K562 (cell line): Measurements from ENCODE around the gene FAM20B. TPM values are rescaled to one million over a fixed set of nuclear protein-coding genes. Genes with fewer than 3 reads are reported as not detected.

Source experiments
- ATAC-seq: fragments of 200-7000 bp; cut with Tn5 transposase; 3 replicates; pipeline ENCODE4 v1.9.1; 2020; ENCODE audit warnings: moderate library complexity
- BruUV-seq: library from RNA; stranded (reverse); fragments of 400-500 nt; replicated peaks from 2 replicates; lab custom pipeline; 2021; lab: Mats Ljungman, UMichigan
- CTCF ChIA-PET: fragments of 300-600 bp; formaldehyde crosslinking; extraction: SDS; loops from one replicate; lab custom pipeline; 2021; ENCODE audit warnings: low intra/inter-chr PET ratio; lab: Yijun Ruan, JAX
- POLR2A ChIA-PET: fragments of 300-600, 350-650 bp; sonication (Branson Sonifier 250); formaldehyde crosslinking; extraction: SDS; loops from one replicate; lab custom pipeline; 2021; ENCODE audit warnings: antibody characterized with exemption, inconsistent platforms; lab: Yijun Ruan, JAX
- DNase-seq, 4 experiments: peaks; one replicate each; pipeline versions ENCODE4 v3.0.0 to v3.0.0-alpha.2; 2011 to 2018; ENCODE audit warnings: low spot score in 3 of 4, mixed read lengths in 3 of 4; ENCODE audit errors: extremely low read depth in 1 of 4
- FAIRE-seq: peaks from 2 replicates; lab custom pipeline; 2011; peaks lifted over from hg19 to GRCh38; lab: Jason Lieb, UNC
- H2AFZ ChIP-seq: 2 replicates; pipeline ENCODE4 v1.6.0; 2011; ENCODE audit warnings: low read depth, low read length, control low read depth, inconsistent platforms
- H3K27ac ChIP-seq: fragments of 200-600 bp; 3 replicates; pipeline ENCODE4 v1.8.0; 2011; ENCODE audit warnings: low read depth, mild to moderate bottlenecking, control low read depth, inconsistent platforms, low read length, moderate library complexity, mixed read lengths; ENCODE audit errors: extremely low read depth
- H3K27me3 ChIP-seq, 2 experiments: fragments of 300-600 bp in 1 of 2; 2 replicates in 1 of 2; 3 replicates in 1 of 2; pipeline versions ENCODE4 v1.6.0 to v1.8.0; 2011; ENCODE audit warnings: inconsistent platforms in 2 of 2, low read length in 2 of 2, mild to moderate bottlenecking in 1 of 2, mixed read lengths in 1 of 2, moderate library complexity in 1 of 2; ENCODE audit not compliant: control insufficient read depth in 2 of 2, insufficient read depth in 2 of 2
- H3K36me3 ChIP-seq: fragments of 300-600 bp; 3 replicates; pipeline ENCODE4 v1.8.0; 2011; ENCODE audit warnings: mild to moderate bottlenecking, low read length, inconsistent platforms; ENCODE audit not compliant: control insufficient read depth, insufficient read depth
- H3K4me1 ChIP-seq, 2 experiments: fragments of 200-600 bp in 1 of 2; replicated peaks in 1 of 2; 2 replicates in 1 of 2; 3 replicates in 1 of 2; pipeline versions ENCODE4 v1.5.1 to v1.8.0; 2011; ENCODE audit warnings: inconsistent platforms in 2 of 2, low read length in 2 of 2, mild to moderate bottlenecking in 1 of 2, mixed read lengths in 1 of 2, moderate library complexity in 1 of 2; ENCODE audit not compliant: control insufficient read depth in 2 of 2, insufficient read depth in 2 of 2
- H3K4me2 ChIP-seq: 2 replicates; pipeline ENCODE4 v1.6.1; 2011; ENCODE audit warnings: low read length, control low read depth, inconsistent platforms, mixed read lengths; ENCODE audit not compliant: insufficient read depth
- H3K4me3 ChIP-seq: fragments of 200-600 bp; sonication (generic), shearing (Covaris generic); 2 replicates; pipeline ENCODE4 v1.5.1; 2016; ENCODE audit warnings: control low read depth, inconsistent platforms
- H3K79me2 ChIP-seq: fragments of 200-600 bp; 3 replicates; pipeline ENCODE4 v1.8.0; 2011; ENCODE audit warnings: low read length, inconsistent platforms; ENCODE audit not compliant: control insufficient read depth, insufficient read depth
- H3K9ac ChIP-seq, 2 experiments: 2 replicates each; pipeline versions ENCODE4 v1.6.0 to v1.6.1; 2011; ENCODE audit warnings: low read depth in 2 of 2, low read length in 2 of 2, control low read depth in 1 of 2, inconsistent platforms in 1 of 2, mild to moderate bottlenecking in 1 of 2, mixed read lengths in 1 of 2; ENCODE audit not compliant: insufficient read depth in 1 of 2
- H3K9me1 ChIP-seq: one replicate; pipeline ENCODE4 v1.6.0; 2011; ENCODE audit warnings: inconsistent platforms, mild to moderate bottlenecking, low read length, moderate library complexity; ENCODE audit not compliant: control insufficient read depth, insufficient read depth
- H3K9me3 ChIP-seq: replicated peaks from 2 replicates; pipeline ENCODE4 v1.5.1; 2011; ENCODE audit warnings: low read depth, low read length, inconsistent platforms; ENCODE audit not compliant: control insufficient read depth, insufficient read depth
- H4K20me1 ChIP-seq: replicated peaks from 2 replicates; pipeline ENCODE4 v1.6.1; 2011; ENCODE audit warnings: low read length, inconsistent platforms, mixed read lengths; ENCODE audit not compliant: control insufficient read depth, insufficient read depth
- POLR2G ChIP-seq: fragments of 200-400 bp; formaldehyde crosslinking; IDR thresholded peaks from 2 replicates; pipeline ENCODE4 v1.6.1; 2017; ENCODE audit warnings: low read depth, mild to moderate bottlenecking, antibody characterized with exemption, low read length, moderate library complexity
- RBFOX2 ChIP-seq: fragments of 200-400 bp; formaldehyde crosslinking; IDR thresholded peaks from 2 replicates; pipeline ENCODE4 v1.6.1; 2017; ENCODE audit warnings: low read depth, mild to moderate bottlenecking, low read length, moderate library complexity
- RBM22 ChIP-seq: fragments of 200-400 bp; formaldehyde crosslinking; IDR thresholded peaks from 2 replicates; pipeline ENCODE4 v1.6.1; 2018; ENCODE audit warnings: low read length, low read depth; ENCODE audit not compliant: poor library complexity, severe bottlenecking
- SMC3 ChIP-seq: conservative IDR thresholded peaks from 2 replicates; pipeline ENCODE4 v1.6.1; 2011; ENCODE audit warnings: low read depth, low read length, improper control_type of control experiment; ENCODE audit not compliant: insufficient read depth
- STAG1 ChIP-seq: sonication (generic); formaldehyde crosslinking; IDR thresholded peaks from 2 replicates; pipeline ENCODE4 v1.5.0; 2020; ENCODE audit warnings: missing genetic modification reagents, borderline replicate concordance
- ZBTB7A ChIP-seq: IDR thresholded peaks from 2 replicates; pipeline ENCODE4 v1.6.1; 2011; ENCODE audit warnings: low read depth, mild to moderate bottlenecking, low read length, moderate library complexity, borderline replicate concordance; ENCODE audit not compliant: control insufficient read depth
- WGBS: fragments of 100-300 bp; shearing (Covaris generic); methylation state at CpG from one replicate; pipeline ENCODE4 v1.1.6; 2016; ENCODE audit warnings: low coverage, mixed read lengths; ENCODE audit not compliant: insufficient coverage; ENCODE audit errors: missing lambda C conversion rate; 5-methylcytosine and 5-hydroxymethylcytosine counted together
- in situ Hi-C: fragments of 300-500 bp; cut with MboI; formaldehyde crosslinking; loops from 4 replicates; pipeline ENCODE4 v1.15.0; 2018; ENCODE audit warnings: inconsistent platforms, mixed read lengths
- intact Hi-C: fragments of 100-400 bp; cut with micrococcal nuclease; formaldehyde crosslinking; loops from 2 replicates; pipeline ENCODE4 v1.14.2; 2022
- polyA plus RNA-seq, 8 experiments: library from polyadenylated mRNA; depleted of rRNA in 4 of 8; stranded (reverse) in 5 of 8; unstranded in 3 of 8; fragments of >200 nt; fragmentation: Nextera tagmentation in 2 of 8; fragmentation: Illumina TruSeq in 1 of 8; extraction: Ambion mirVana in 2 of 8; extraction: Trizol in 1 of 8; gene quantifications; 2 replicates each; pipeline versions ENCODE4 v1.2.1 to v1.2.3, GENCODE V29; 2011 to 2014; ENCODE audit warnings: inconsistent platforms in 1 of 8, missing spikeins in 1 of 8
- total RNA-seq, 7 experiments: library from RNA; depleted of rRNA in 6 of 7; stranded (reverse); fragments of >200 nt in 6 of 7; fragmentation: Illumina TruSeq in 2 of 7; extraction: Trizol in 2 of 7; gene quantifications; 2 replicates each; pipeline versions ENCODE4 v1.2.1 to v1.2.3, GENCODE V29; 2011 to 2021; ENCODE audit warnings: low replicate concordance in 1 of 7
- TF ChIP-seq, protein P1 (sequence below), 2 experiments: fragments of 450-650 bp in 1 of 2; IDR thresholded peaks; 2 replicates each; pipeline ENCODE4 v1.6.1; 2011 to 2017; ENCODE audit warnings: low read depth in 2 of 2, antibody characterized with exemption in 1 of 2, borderline replicate concordance in 1 of 2, low read length in 1 of 2, mild to moderate bottlenecking in 1 of 2, mixed read lengths in 1 of 2; ENCODE audit not compliant: control insufficient read depth in 1 of 2
- TF ChIP-seq, protein P2 (sequence below): fragments of 150-350 bp; conservative IDR thresholded peaks from 2 replicates; pipeline ENCODE4 v1.6.1; 2014; ENCODE audit warnings: low read length

FAM20B gene
- total and polyA plus RNA-seq, 9 of the 15 experiments (the other 6 are each of a cell fraction or from before 2014, with no cell fraction given) = 7.2 to 67.5 (median 42.9) TPM

DNA sequence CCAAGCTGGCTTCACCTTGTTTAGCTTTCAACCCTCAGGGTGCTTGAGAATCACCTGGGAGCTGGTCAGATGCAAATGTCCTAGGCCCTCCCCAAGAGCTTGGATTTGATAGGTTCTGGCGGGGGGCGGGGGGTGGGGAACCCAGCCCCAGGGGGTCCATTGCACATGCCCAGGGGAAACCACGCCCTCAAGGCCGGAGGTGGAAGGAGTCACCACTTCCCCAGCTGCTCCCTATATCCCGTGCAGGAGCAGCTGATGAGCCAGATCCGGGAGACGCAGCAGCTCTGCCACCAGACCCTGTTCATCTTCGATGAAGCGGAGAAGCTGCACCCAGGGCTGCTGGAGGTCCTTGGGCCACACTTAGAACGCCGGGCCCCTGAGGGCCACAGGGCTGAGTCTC is 62.0 kb downstream of the FAM20B start (continued):
- TF ChIP-seq, protein P1, sequence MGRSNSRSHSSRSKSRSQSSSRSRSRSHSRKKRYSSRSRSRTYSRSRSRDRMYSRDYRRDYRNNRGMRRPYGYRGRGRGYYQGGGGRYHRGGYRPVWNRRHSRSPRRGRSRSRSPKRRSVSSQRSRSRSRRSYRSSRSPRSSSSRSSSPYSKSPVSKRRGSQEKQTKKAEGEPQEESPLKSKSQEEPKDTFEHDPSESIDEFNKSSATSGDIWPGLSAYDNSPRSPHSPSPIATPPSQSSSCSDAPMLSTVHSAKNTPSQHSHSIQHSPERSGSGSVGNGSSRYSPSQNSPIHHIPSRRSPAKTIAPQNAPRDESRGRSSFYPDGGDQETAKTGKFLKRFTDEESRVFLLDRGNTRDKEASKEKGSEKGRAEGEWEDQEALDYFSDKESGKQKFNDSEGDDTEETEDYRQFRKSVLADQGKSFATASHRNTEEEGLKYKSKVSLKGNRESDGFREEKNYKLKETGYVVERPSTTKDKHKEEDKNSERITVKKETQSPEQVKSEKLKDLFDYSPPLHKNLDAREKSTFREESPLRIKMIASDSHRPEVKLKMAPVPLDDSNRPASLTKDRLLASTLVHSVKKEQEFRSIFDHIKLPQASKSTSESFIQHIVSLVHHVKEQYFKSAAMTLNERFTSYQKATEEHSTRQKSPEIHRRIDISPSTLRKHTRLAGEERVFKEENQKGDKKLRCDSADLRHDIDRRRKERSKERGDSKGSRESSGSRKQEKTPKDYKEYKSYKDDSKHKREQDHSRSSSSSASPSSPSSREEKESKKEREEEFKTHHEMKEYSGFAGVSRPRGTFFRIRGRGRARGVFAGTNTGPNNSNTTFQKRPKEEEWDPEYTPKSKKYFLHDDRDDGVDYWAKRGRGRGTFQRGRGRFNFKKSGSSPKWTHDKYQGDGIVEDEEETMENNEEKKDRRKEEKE (IDR thresholded peaks at IDR 0.05; ENCODE audit: borderline replicate concordance in 1 of 2, control insufficient read depth in 1 of 2, low read depth in 2 of 2, low read length in 1 of 2) = no peak
- TF ChIP-seq ZBTB7A = no peak

DNA sequence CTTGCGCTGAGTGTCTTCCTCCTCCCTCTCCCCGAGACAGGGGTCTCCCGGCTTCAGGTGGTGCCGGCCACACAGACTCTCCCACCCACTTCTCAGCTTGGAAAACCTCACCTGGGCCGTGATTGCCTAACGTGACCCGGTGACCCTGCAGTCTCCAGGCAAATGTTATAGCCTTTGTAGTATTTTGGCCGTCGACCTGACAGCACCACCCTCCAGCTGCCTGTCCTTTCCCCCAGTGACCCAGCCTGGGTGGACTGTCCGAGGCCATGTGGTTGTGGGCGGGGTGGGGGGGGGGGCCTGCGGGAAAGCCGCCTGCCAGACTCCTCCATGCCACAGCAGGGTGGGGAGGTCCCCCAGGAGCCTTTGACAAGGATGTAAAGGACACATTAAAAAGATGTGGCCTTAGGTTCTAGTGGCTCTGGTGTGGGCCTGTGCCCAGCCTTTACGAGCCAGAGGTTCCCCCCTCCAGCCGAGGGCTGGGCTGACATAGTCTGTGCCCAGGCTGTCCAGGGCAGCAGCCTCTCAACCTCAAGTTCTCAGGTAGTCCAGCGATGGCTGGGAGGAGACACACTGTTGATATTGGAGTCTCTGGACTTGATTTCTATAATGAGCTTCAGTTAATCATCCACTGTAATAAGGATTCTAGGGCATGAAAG is 64.3 kb downstream of the FAM20B start:
- in situ Hi-C loops = loop anchor here (10.0 kb wide), 1 partner anchor 275 kb away; the partner anchor contains the start of gene AXDND1
- H3K4me1 ChIP-seq = peaks cover 0 to 11% of the 10 kb centered on the region in 2 experiments; a peak in 2 of 5 replicates
- peaks cover 2% of the 10 kb centered on the region; the same call in 1 of the 3 replicates for H3K79me2 ChIP-seq
- 81% methylated on average over 9 of the region's 16 CpGs for WGBS
- TF ChIP-seq SMC3 (no peak), STAG1 (CRISPR knock-in tag) (0 out of 2 replicates have a peak, but pooled peaks have one; percentile 12), RBM22 (peak; percentile 27), RBFOX2 (0 out of 2 replicates have a peak, but pooled peaks have one; percentile 8), POLR2G (peak; percentile 6; the same call in 1 of the 2 replicates)
- TF ChIP-seq, protein P2, sequence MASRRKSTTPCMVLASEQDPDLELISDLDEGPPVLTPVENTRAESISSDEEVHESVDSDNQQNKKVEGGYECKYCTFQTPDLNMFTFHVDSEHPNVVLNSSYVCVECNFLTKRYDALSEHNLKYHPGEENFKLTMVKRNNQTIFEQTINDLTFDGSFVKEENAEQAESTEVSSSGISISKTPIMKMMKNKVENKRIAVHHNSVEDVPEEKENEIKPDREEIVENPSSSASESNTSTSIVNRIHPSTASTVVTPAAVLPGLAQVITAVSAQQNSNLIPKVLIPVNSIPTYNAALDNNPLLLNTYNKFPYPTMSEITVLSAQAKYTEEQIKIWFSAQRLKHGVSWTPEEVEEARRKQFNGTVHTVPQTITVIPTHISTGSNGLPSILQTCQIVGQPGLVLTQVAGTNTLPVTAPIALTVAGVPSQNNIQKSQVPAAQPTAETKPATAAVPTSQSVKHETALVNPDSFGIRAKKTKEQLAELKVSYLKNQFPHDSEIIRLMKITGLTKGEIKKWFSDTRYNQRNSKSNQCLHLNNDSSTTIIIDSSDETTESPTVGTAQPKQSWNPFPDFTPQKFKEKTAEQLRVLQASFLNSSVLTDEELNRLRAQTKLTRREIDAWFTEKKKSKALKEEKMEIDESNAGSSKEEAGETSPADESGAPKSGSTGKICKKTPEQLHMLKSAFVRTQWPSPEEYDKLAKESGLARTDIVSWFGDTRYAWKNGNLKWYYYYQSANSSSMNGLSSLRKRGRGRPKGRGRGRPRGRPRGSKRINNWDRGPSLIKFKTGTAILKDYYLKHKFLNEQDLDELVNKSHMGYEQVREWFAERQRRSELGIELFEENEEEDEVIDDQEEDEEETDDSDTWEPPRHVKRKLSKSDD = no peak
- no TSS peak for BruUV-seq
- no peak for DNase-seq
- no peak overlapping the region for H3K4me2 ChIP-seq
- no peaks in the 10 kb centered on the region for H3K9me3 ChIP-seq
- FAIRE-seq = no peak
- H3K9me1 ChIP-seq = no peaks in the 10 kb centered on the region
- peak overlapping the region in 1 of 2 experiments; percentile 65; a peak in 2 of 4 replicates for H3K9ac ChIP-seq
- H3K27me3 ChIP-seq = no peaks in the 10 kb centered on the region
- H3K27ac ChIP-seq = no peak overlapping the region
- H4K20me1 ChIP-seq = no peaks in the 10 kb centered on the region
- no peak overlapping the region for H2AFZ ChIP-seq
- ChIA-PET POLR2A (interaction anchor here (0.8 to 1.4 kb wide), 4 partner anchors 16 to 276 kb away, joined by 3 read pairs; partner anchors contain the start of gene AXDND1), CTCF (no interaction called here)
- peaks cover 91% of the 10 kb centered on the region for H3K36me3 ChIP-seq
- ATAC-seq = no peak
- no peak overlapping the region for H3K4me3 ChIP-seq
- intact Hi-C loops = loop anchor here (10.0 kb wide), 1 partner anchor 725 kb away; no protein-coding TSS in a partner anchor
